ENCODE results near the gene MYD88.
A peak's percentile ranks its signal among the peaks of the same experiment; 100 is the strongest.
"Not testable (repeated sequence)": the region's sequence is repeated elsewhere in the genome, so short reads cannot be mapped to it uniquely, and the experiment has no call there.

Gene MYD88

DNA sequence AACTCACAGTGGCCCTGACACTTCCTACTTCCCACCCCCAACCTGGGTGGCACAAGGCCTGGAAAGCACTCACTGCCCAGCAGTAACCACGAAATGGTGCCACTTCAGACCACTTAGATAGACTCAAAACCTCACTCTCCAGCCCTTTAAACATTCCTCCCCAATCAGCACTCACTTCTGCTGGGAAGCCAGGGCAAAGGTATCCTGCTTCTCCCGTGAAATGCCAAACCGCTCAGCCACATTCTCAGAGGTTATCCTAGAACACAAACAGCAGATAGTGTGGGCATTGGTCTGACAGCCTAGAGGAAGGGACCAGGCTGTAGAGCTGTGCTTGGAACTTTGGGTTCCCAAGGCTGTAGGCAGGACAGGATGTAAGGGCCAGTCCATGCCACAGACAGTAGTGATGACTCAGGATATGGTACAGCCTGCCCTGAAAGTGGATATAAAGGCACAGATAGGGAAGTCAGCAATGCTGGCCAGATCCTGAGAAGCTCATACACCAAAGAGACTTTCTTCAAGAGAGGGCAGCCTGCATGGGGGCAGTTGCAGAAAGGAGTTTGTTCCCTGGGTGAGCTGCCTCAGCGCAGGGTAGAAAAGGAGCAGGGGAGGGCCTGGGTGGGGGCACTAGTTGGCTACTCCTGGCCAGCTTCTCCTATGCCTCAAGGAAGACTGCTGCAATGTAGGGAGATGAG is 10.7 kb upstream of the MYD88 start:
- DNase-seq = no peak

DNA sequence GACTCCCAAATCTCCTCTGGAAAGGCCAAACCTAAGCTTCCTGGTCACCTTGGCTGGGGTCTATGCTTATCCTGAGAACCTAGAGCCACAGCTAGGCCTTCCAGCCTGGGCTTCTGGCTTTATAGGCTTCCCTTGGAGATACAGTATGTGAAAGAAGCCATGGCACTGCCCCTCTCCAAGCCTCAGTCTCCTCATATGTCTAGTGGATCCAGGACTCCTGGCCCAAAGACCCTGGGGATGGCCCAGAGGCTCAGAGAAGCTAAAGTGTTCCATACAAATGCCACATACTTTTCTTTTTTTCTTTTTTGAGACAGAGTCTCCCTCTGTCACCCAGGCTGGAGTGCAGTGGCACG is 10.2 kb upstream of the MYD88 start:
- DNase-seq = no peak

DNA sequence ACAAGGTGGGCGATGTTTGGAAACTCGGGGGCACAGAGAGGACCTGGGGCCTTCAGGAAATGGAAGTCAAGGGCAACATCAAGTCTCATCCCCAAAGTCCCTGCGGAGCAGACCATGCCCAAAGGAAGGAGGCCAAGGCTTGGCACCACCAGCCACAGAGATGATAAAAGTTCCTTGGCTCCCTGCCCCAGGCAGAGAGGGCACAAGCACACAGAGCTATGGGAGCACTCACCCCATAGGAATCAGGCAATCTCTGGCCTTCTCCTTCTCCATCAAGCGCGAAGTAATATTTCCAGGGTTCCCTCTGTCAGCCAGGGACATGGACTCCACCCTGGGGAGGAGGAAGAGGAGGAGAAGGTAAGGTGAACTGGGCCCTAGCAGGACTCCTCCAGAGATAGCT is 9.4 kb upstream of the MYD88 start:
- DNase-seq = no peak

- no peak for DNase-seq
These were observed 7.8 kb upstream of the MYD88 start for GRCh38 chr3:38130631-38131065.

DNA sequence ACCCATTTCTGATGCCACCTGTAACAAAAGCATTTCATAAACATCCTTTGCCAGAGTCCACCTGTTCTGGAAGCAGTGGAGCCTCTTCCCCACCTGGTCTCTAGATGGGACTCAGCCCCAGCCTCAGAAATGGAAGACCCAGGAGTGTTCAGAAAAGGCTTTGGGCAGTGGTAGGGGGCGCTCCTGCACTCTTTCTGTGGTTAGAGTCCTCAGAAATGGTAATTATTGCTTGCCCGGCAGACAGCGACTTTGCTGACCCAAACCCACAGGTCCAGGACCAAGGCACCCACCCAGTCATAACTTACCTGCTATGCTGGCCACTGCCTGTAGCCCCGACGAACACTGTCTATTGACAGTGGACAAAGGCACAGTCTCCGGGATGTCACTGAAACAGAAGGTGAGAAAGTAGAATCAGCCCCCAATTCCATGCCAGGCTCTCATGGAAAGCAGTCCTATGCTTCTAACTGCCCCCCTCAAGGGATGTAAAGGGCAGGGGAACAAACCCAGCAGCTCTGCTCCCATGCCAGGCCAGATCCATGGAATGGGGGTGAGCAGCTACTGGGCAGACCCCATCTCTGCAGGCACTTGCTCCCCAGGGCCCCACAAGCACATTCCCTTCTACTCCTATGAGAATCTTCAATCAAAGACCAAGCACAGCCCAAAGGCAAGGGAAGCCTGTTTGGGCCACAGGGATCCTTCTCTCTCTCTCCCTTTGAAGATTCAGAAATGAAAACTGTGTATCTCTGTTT is 6.7 kb upstream of the MYD88 start:
- no peak for DNase-seq

DNA sequence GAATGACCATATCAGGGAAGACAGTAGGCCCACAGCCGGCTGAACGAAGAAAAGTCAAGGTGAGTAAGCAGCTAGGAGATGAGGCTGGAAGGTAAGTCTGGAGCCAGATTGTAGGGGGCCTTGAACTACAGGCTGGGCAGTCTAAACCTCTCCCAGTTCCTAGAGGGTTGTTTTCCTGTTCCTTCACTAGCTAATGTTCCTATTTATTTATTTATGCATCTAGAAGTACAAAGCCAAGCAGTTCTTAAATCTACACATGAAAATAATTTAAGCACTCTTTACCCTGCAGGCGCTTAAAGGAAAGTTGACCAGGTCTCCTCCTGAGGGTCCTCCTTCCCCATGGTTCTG is 5.3 kb upstream of the MYD88 start:
- no peak for DNase-seq

DNA sequence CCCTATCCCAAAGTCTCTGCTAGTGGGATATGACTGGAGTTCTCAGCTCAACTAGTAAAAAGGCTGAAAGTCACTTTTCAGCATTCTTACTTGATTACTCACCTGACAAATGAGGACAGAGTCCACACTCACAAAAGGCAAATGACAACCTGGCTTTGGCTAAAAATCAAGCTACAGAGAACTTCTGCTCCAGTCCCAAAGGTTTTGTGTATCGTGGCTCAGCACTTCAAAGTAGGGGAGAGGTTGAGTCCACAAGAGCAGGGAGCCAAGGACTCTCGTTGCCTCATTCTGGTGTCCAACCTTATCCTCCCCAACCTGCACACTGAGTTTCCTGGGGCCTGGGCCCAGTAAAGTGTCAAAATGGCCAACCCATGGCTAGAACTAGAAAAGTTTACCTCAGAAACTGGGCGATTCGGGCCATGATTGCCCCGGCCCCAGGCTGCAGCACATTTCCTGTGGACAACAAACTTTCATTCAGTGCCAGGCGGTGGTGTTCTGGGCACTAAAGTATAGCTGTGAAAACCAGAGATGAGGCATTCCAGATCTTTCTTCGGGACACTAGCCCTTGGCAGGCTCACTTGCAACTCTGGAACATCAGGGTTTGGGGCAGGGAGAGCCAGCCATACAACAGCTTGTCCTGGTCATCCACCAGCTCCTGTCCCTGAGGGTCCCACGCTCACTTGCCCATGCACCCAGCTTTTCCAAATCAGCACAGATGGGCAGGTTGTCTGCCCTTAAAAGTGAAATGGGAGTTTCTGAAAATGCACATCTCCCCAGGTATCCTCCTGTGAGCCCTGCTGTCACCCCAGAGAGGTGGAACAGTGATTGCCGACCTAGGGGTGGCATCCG is 4.7 kb upstream of the MYD88 start:
- no peak for DNase-seq

GRCh38 chr3:38134517-38135143 is 3.8 kb upstream of the MYD88 start:
- not testable (repeated sequence) for DNase-seq

DNA sequence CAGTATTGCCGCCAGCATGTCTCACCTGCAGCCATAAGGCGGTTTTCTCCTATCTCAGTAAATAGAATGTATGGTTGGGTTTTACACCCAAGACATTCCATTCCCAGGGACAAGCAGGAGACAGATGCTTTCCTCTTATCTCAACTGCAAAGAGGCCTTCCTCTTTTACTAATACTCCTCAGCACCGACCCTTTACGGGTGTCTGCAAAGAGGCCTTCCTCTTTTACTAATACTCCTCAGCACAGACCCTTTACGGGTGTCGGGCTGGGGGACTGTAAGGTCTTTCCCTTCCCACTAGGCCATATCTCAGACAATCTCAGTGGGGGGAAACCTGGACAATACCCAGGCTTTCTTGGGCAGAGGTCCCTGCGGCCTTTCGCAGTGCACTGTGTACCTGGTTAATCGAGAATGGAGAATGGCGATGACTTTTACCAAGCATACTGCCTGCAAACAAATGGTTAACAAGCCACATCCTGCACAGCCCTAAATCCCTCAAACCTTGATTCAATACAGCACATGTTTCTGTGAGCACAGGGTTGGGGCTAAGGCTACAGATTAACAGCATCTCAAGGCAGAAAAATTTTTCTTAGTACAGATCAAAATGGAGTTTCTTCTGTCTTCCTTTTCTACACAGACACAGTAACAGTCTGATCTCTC is 2.7 kb upstream of the MYD88 start:
- not testable (repeated sequence) for DNase-seq

- DNase-seq = no peak
These were observed 2.1 kb upstream of the MYD88 start for GRCh38 chr3:38136393-38136776.

- DNase-seq = peak; percentile 92
These were observed 1.5 kb upstream of the MYD88 start, which contains the start of gene ACAA1 for GRCh38 chr3:38136777-38137614. TSS of gene ACAA1 (minus strand) at chr3:38137127. CDS start at chr3:38137035, 92 bp downstream.

DNA sequence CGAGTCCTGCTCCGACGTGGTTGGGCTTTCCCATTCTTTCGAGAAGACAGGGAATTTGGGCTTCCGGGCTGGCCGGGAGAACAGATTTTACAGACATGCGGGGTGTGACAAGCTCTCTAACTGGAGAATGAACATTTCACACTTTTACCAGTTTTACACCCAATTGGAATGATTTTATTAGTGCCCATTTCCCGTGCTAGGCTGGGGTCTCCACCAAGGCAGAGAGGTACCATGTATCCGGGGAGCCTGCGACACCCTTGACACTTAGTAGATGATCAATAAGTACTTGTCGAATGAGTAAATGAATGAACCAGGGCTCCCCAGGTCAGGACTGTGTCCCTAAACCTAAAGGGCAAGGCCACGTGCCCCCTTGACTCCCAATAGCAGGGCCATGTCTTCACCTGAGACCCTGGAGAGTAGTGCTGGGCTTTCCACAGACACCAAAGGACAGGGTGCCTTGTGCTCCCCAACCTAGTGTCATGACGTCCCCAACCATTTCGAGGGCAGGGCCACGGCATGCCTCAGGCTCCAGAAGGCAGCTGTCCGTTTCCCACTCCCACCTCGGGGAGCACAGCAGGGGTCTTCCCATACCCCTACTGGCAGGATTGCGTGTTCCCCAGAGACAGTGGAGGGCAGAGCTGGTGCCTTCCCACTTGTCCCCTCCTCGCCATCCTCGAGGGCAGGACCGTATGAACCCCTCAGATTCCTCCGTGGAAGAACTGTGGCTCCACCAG is 679 bp upstream of the MYD88 start:
- no peak for DNase-seq

- DNase-seq = no peak
These were observed 730 bp downstream of the MYD88 start for GRCh38 chr3:38139191-38139590.

DNA sequence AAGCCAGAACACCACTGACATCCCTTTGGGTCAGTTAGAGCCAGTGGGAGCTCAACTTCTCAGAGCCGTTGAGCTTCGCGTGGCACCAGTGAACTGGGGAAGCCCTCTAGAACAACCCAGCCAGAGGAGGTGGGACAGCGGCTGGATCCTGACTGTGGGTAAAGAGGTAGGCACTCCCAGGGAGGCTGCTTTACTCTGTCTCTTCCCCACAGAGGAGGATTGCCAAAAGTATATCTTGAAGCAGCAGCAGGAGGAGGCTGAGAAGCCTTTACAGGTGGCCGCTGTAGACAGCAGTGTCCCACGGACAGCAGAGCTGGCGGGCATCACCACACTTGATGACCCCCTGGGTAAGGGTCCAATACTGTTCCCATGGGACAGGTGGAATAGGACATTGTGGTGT is 1.2 kb downstream of the MYD88 start:
- no peak for DNase-seq

- DNase-seq = no peak
These were observed 2.1 kb downstream of the MYD88 start for GRCh38 chr3:38140326-38141172.

GRCh38 chr3:38141173-38141951 is 2.9 kb downstream of the MYD88 start:
- DNase-seq = no peak

DNA sequence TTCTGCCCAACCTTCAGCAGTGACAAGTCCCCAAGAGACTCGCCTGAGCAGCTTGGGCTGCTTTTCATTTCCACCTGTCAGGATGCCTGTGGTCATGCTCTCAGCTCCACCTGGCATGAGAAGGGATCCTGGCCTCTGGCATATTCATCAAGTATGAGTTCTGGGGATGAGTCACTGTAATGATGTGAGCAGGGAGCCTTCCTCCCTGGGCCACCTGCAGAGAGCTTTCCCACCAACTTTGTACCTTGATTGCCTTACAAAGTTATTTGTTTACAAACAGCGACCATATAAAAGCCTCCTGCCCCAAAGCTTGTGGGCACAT is 3.5 kb downstream of the MYD88 start:
- DNase-seq = no peak

- no peak for DNase-seq
These were observed 4.5 kb downstream of the MYD88 start for GRCh38 chr3:38142959-38143358.

DNA sequence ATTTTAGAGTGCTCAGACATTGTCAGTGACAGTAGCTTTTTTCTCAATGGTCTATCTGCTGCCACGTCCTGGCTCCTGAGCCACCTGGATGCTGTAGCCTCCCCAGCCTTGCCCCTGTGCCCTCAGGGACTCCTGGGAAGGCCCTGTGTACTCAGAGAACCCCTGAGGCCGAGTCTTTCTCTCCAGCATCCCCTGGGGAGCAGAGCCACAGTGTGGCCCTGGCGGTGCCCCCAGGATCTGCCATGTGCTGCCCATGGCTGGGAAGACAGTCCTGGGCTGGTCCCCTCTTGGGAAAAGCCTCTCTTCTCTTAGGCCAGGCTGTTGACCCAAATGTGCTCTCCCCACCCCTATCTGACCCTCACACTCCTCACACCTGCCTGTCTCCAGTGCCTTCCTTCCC is 5.0 kb downstream of the MYD88 start:
- no peak for DNase-seq
